Fibroblast of lung (primary cell): ENCODE measurements around the gene DNAJB4. TPM values are rescaled to one million over a fixed set of nuclear protein-coding genes. Genes with fewer than 3 reads are reported as not detected.

Experiments
- DNase-seq, 2 donors: peaks; one replicate each; pipeline versions ENCODE4 v3.0.0 to v3.0.0-alpha.2; 2010; ENCODE audit warnings: low read depth in 2 of 2
- H2AFZ ChIP-seq: 2 replicates; pipeline ENCODE4 v1.5.1; 2012; ENCODE audit warnings: low read length, control low read depth, inconsistent platforms
- H3K27ac ChIP-seq: 2 replicates; pipeline ENCODE4 v1.5.1; 2011; ENCODE audit warnings: low read length, control low read depth; ENCODE audit not compliant: insufficient read depth
- H3K27me3 ChIP-seq: 2 replicates; pipeline ENCODE4 v1.5.1; 2011; ENCODE audit warnings: mild to moderate bottlenecking, low read length; ENCODE audit not compliant: control insufficient read depth, insufficient read depth
- H3K36me3 ChIP-seq: 2 replicates; pipeline ENCODE4 v1.5.1; 2011; ENCODE audit warnings: low read length; ENCODE audit not compliant: control insufficient read depth, insufficient read depth
- H3K4me1 ChIP-seq: 2 replicates; pipeline ENCODE4 v1.5.1; 2011; ENCODE audit warnings: low read length; ENCODE audit not compliant: control insufficient read depth, insufficient read depth; ENCODE audit errors: extremely low read depth
- H3K4me2 ChIP-seq: 2 replicates; pipeline ENCODE4 v1.5.1; 2011; ENCODE audit warnings: low read length, control low read depth; ENCODE audit not compliant: insufficient read depth; ENCODE audit errors: extremely low read depth
- H3K4me3 ChIP-seq, 4 experiments: fragments of 200-600 bp in 1 of 4; sonication (generic) in 1 of 4; replicated peaks in 1 of 4; 2 replicates each; pipeline ENCODE4 v1.5.1; 2011 to 2016; ENCODE audit warnings: low read length in 4 of 4, low read depth in 3 of 4, mild to moderate bottlenecking in 3 of 4, control low read depth in 2 of 4, inconsistent platforms in 1 of 4, mixed read lengths in 1 of 4; ENCODE audit not compliant: insufficient read depth in 1 of 4; ENCODE audit errors: control extremely low read depth in 1 of 4
- H3K79me2 ChIP-seq: 2 replicates; pipeline ENCODE4 v1.5.1; 2012; ENCODE audit warnings: mild to moderate bottlenecking, low read length, inconsistent platforms; ENCODE audit not compliant: control insufficient read depth, insufficient read depth
- H3K9ac ChIP-seq: 2 replicates; pipeline ENCODE4 v1.5.1; 2011; ENCODE audit warnings: mild to moderate bottlenecking, low read length, control low read depth; ENCODE audit not compliant: insufficient read depth
- H3K9me3 ChIP-seq: 2 replicates; pipeline ENCODE4 v1.5.1; 2012; ENCODE audit warnings: low read depth, low read length; ENCODE audit not compliant: control insufficient read depth, insufficient read depth
- H4K20me1 ChIP-seq: 2 replicates; pipeline ENCODE4 v1.5.1; 2011; ENCODE audit warnings: low read length; ENCODE audit not compliant: control insufficient read depth, insufficient read depth; ENCODE audit errors: extremely low read depth
- CTCF ChIP-seq, 2 donors: IDR thresholded peaks in 1 of 2; conservative IDR thresholded peaks in 1 of 2; 1 replicate in 1 of 2; 2 replicates in 1 of 2; pipeline ENCODE4 v1.5.1; 2011 to 2012; ENCODE audit warnings: low read length in 2 of 2, control low read depth in 1 of 2, inconsistent platforms in 1 of 2, low read depth in 1 of 2, mild to moderate bottlenecking in 1 of 2
- EZH2 ChIP-seq: IDR thresholded peaks from 2 replicates; pipeline ENCODE4 v1.5.1; 2012; ENCODE audit warnings: low read length, control low read depth, mild to moderate bottlenecking; ENCODE audit errors: missing control alignments
- polyA plus RNA-seq, 2 donors: library from polyadenylated mRNA; depleted of rRNA in 1 of 2; stranded (reverse) in 1 of 2; unstranded in 1 of 2; fragments of >200 nt; gene quantifications; 2 replicates each; pipeline ENCODE4 v1.2.1, GENCODE V29; 2011 to 2012; ENCODE audit warnings: missing spikeins in 1 of 2
- total RNA-seq: library from RNA; depleted of rRNA; stranded (reverse); fragments of >200 nt; gene quantifications from 2 replicates; pipeline ENCODE4 v1.2.1, GENCODE V29; 2014

DNAJB4 gene
- total and polyA plus RNA-seq, 2 donors (not counting 1 experiment from before 2014, with no cell fraction given), result 52.0 to 78.7 TPM

GRCh38 chr1:78049396-78049795 lies 44.7 kb downstream of the DNAJB4 start:
- Histone ChIP-seq H2AFZ (no peak overlapping the region), H4K20me1 (no peaks in the 10 kb centered on the region), H3K4me1 (no peaks in the 10 kb centered on the region), H3K4me3 (no peak overlapping the region), H3K9ac (no peak overlapping the region), H3K4me2 (no peak overlapping the region), H3K36me3 (no peaks in the 10 kb centered on the region), H3K27ac (no peak overlapping the region), H3K9me3 (no peaks in the 10 kb centered on the region), H3K27me3 (no peaks in the 10 kb centered on the region), H3K79me2 (no peaks in the 10 kb centered on the region)
- TF ChIP-seq CTCF (conservative IDR thresholded peaks at IDR 0.05 in 1 of 2, IDR thresholded peaks at IDR 0.05 in 1 of 2; ENCODE audit: low read depth in 1 of 2, low read length in 2 of 2), result no peak
- no peak for TF ChIP-seq EZH2
- DNase-seq, result no peak

- no peak overlapping the region for H3K4me2 ChIP-seq
- H3K36me3 ChIP-seq, result no peaks in the 10 kb centered on the region
- TF ChIP-seq EZH2, result no peak
- TF ChIP-seq CTCF (conservative IDR thresholded peaks at IDR 0.05 in 1 of 2, IDR thresholded peaks at IDR 0.05 in 1 of 2; ENCODE audit: low read depth in 1 of 2, low read length in 2 of 2), result no peak
- H3K4me1 ChIP-seq, result no peaks in the 10 kb centered on the region
- no peak for DNase-seq
- H3K27me3 ChIP-seq, result no peaks in the 10 kb centered on the region
- H3K27ac ChIP-seq, result no peak overlapping the region
- H2AFZ ChIP-seq, result no peak overlapping the region
- H4K20me1 ChIP-seq, result no peaks in the 10 kb centered on the region
- H3K9ac ChIP-seq, result no peak overlapping the region
- no peaks in the 10 kb centered on the region for H3K79me2 ChIP-seq
- no peak overlapping the region for H3K4me3 ChIP-seq
- H3K9me3 ChIP-seq, result no peaks in the 10 kb centered on the region
Observed at GRCh38 chr1:78051005-78051404, 46.3 kb downstream of the DNAJB4 start.

- Histone ChIP-seq H3K36me3 (no peaks in the 10 kb centered on the region), H3K4me2 (no peak overlapping the region), H3K79me2 (no peaks in the 10 kb centered on the region), H2AFZ (no peak overlapping the region), H3K27me3 (no peaks in the 10 kb centered on the region), H3K27ac (no peak overlapping the region), H3K9ac (no peak overlapping the region), H4K20me1 (no peaks in the 10 kb centered on the region), H3K4me1 (no peaks in the 10 kb centered on the region), H3K4me3 (no peak overlapping the region), H3K9me3 (no peaks in the 10 kb centered on the region)
- TF ChIP-seq CTCF (conservative IDR thresholded peaks at IDR 0.05 in 1 of 2, IDR thresholded peaks at IDR 0.05 in 1 of 2; ENCODE audit: low read depth in 1 of 2, low read length in 2 of 2) (no peak), EZH2 (no peak)
- no peak for DNase-seq
Observed at GRCh38 chr1:78052685-78053405, 48.1 kb downstream of the DNAJB4 start.
